Renal cortical epithelial cell (primary cell): ENCODE results near the gene ZNF292. TPM values are rescaled to one million over a fixed set of nuclear protein-coding genes. Genes with fewer than 3 reads are reported as not detected.
A peak's percentile ranks its signal among the peaks of the same experiment; 100 is the strongest.
"Not testable (repeated sequence)": the region's sequence is repeated elsewhere in the genome, so short reads cannot be mapped to it uniquely, and the experiment has no call there.

Experiments used
- DNase-seq: peaks from one replicate; pipeline ENCODE4 v3.0.0-alpha.2; 2011; ENCODE audit warnings: low read depth
- total RNA-seq: library from RNA; depleted of rRNA; stranded (reverse); fragments of >200 nt; gene quantifications from 2 replicates; pipeline ENCODE4 v1.2.3, GENCODE V29; 2014

The ZNF292 gene
- total RNA-seq, 1 donor from 2014 or later: 56.3 TPM

DNA sequence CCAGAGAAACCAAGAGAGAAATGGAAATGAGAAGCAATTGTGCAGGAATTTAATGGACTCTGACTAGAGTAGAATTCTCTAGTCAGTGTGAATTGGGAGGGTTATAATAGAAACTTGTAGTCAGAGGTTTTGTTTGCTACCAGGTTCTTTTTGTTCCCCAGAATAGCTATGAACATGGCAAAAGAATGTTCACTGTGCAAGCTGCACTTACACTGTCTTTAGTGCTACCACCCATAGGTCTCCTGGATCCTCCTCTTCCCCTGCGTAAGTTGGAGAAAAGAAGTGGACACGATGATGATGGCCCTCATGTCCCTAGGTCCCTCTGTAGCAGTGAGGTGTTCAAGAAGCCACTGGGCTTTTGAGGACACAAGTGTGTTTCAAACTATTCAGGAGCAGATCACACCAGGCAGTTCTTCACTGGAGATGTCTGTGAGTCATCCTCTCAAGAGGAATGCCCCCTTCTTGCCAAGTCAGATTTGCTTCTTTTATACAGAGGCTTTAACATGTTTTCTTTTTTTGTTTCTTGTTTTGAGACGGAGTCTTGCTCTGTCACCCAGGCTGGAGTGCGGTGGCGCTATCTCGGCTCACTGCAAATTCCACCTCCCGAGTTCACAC lies 119.4 kb downstream of the ZNF292 start:
- DNase-seq: peak; percentile 49

DNA sequence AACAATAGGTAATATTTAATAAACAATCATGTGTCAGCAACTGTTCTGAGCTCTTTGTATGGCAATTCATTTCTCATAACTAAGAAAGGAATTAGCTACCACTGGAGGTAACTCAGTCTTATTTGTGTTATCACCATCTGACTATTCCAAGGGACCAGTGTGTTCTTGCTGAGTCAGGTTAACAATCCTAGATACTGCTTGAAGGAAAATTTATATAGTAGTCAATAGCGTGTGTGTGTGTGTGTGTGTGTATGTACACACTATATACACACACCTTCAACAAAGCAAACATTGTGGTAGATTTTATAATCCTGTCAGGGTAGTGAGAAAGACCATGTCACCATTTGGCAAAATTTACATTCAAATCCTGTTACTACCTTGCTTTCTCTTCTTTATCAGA lies 121.3 kb downstream of the ZNF292 start:
- DNase-seq: no peak

DNA sequence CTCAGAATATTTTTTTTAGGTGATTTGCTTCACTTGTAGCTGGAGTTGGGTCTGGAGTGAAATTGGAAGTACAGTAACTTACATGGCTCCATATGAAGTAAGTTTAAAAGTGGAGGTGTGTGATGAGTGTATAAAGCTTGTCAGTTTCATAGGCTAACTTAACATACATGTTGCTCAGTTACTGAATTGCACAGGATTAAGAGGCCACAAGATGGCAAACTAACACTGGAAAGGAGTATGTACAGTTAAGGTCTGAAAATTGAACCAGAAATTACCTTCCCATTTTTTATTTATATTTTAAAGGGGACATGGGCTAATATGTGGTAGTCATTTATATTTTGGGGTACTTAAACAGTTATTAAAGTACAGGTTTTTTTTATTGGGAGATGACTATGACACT lies 121.8 kb downstream of the ZNF292 start:
- DNase-seq: peak; percentile 18

DNA sequence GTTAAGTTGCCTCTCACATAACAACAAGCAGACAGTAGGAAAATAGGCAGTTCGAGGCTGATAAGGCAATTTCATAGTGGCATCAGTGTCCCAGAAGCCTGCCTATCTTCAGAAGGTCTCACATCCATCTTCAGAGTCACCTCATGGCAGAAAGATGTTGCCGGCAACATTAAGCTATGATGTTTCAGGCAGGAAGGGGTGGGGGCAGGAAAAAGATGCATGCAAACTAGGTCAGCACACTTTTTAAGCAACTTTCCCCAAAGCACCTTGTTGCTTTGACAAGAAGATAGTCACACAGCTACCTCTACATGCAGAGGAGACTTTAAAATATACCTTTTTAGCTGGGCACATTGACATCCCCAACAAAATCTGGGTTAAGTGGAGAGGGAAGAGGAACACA lies 123.8 kb downstream of the ZNF292 start:
- no peak for DNase-seq

DNA sequence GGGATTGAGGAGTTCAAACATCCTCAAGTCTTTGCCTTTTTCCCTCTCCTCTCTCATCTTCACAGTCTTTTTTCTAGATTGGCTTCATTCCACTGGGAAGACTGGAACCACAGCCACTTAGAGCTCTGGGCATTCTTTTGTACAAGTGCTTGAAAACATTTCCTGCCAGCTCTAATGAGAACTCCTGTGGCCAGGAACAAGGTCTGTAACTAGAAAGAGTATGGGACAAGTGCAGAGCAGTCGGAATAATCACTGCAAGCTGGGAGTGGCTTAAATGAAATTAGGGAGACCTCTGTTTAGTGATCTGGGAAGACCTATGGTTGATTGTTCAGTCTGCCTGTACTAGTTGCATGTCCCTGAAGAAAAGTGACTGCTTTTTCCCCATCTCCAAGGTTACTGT lies 126.1 kb downstream of the ZNF292 start:
- DNase-seq: no peak

DNA sequence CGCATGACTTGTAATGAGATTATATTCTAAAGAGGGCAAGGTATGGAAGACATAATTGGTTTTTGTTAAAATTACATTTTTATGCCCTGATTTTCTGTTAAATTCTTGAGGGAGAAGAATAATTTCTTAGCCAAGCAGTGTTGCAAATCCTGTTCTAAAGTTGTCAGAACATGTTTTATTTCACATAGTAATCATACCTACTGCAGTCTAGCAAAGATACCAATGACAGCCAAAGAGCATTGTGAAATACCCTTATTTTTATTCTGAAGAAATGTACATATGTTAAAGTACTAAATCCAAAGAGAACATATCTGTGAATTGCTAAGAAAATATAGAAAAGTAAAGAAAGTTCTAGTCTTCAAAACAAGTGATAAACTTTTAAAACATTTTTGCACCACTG lies 127.4 kb downstream of the ZNF292 start:
- no peak for DNase-seq

DNA sequence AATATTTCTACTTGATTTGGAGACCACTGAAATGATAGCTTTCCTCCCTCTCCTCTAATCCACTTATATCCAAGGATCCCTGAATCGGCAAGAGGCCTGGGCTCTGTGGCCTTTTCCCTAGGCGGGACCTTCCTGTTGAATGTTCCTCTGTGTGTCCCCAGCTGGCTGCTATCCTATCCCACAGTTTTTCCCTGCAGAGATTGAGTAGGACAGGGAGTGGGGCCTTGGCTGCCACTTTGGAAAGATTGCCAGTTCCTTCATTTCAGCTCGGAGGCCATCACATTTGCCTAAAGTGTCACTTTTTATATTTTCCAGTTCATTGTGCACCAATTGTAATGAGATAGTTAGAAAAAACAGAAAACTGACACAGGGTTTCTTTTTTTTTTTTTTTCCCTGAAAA lies 128.1 kb downstream of the ZNF292 start:
- no peak for DNase-seq

DNA sequence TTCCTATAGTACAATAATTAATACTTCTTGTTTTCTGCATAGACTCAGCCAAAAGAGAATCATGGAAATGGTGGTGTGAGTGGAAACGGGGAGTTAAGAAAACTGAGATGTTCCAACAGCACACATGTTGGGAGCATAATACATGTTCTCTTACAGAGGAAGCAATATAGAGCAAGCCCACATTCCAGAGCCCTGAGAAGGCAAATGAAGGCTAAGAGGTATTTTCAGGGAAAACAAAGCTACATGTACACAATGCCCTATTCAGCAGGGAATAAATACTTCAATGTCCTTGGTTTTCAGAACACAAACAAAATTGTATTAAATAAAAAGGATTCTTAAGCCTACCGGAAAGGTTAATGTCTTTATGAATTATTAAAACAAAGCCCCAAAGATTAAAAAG lies 131.9 kb downstream of the ZNF292 start:
- DNase-seq: no peak

DNA sequence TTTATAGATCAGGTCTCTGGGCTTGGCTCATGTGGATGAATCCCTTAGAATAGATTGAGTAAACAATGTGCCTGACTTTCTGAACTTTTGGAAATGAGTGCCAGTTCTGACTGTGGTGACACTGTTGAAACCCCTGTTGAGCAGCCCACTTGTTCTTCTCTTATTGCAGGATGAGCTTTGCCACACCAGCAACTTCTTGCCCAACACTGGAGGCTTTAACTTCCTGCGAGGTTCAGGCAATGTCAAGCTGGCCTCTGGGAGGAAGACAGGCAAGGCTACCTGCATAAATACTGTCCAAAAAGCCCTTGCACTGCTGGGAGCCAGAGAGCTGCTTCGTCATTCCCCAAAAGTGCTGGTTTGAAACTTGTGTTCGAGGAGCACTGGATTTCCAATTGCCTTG lies 134.2 kb downstream of the ZNF292 start:
- DNase-seq: no peak

DNA sequence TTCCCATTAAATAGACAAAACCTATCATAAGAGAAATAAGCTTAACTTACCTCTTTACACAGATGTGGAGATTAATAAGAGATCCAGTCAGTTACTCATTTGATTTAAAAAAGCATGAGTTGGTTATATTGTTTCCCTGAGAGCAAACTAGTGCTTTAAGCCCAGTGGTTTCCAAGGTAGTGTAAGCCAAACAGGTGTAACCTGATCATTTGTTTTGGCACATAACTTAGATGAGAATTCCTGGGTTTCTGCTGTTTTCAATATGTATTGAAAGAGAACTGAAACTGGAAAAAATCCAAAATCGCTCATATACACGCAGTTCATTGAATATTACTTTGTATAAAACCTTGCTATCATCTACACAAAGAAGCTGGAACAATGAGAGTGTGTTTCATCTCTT lies 136.5 kb downstream of the ZNF292 start:
- no peak for DNase-seq

DNA sequence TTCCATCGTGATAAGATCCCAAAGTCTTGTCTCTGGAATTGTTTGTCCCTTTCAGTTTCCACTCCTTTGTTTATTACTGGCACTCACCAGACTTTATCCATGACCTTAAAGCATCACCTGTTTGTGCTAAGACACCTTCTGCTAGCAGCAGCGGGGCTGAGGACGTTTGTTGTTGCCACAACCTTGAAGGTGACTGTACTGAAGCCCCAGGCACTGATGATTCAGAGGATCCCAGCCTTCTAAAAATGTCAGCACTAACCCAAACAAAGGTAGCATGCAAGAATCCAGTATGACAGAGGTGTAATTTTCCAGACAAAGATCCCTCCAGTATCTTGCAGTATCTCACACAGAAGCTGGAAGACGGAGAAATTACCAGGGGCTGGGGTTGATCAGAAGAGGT lies 138.2 kb downstream of the ZNF292 start:
- DNase-seq: no peak

DNA sequence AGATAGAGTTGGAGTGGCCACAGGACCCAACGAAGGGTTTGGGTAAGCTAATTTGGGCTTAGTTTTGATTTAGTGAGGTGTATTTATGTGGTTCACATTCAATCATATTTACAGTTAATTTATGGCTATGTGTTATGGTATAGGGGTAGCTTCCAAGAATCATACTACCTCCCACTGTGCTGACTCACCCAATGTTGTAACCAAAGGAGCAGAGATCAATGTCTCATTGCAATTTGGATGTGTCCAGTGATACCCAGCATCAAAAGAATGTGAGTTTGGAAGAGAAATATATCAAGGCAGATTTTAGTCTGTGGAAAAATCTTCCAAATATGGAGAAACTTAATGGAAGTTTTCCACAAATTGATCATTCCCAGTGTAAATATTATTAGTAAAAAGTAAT lies 141.8 kb downstream of the ZNF292 start:
- DNase-seq: no peak

DNA sequence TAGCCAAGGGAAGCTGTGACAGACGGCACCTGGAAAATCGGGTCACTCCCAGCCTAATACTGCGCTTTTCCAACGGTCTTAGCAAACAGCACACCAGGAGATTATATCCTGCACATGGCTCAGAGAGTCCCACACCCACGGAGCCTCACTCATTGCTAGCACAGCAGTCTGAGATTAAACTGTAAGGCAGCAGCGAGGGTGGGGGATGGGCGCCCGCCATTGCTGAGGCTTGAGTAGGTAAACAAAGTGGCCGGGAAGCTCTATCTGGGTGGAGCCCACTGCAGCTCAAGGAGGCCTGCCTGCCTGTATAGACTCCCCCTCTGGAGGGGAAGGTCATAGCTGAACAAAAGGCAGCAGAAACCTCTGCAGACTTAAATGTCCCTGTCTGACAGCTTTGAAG lies 145.9 kb downstream of the ZNF292 start:
- not testable (repeated sequence) for DNase-seq

DNA sequence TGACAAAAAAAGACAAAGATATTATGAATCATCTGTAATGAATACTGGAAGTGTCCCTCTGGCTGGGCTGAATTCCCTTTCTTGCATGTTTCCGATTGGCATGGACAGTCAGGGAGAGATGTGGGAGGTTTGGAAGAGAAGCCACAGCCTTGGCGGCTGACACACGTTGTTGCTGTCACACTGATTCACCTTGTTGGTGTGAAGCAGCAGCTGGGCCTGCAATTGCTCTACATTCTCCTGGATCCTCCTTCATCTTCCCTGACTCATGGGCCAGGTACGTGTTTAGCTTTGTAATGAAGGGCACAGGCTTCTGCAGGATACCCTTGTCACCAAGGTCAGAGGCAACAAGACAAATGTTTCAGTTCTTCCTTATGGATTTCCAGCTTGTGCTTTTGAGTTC lies 153.6 kb downstream of the ZNF292 start:
- DNase-seq: peak; percentile 9

DNA sequence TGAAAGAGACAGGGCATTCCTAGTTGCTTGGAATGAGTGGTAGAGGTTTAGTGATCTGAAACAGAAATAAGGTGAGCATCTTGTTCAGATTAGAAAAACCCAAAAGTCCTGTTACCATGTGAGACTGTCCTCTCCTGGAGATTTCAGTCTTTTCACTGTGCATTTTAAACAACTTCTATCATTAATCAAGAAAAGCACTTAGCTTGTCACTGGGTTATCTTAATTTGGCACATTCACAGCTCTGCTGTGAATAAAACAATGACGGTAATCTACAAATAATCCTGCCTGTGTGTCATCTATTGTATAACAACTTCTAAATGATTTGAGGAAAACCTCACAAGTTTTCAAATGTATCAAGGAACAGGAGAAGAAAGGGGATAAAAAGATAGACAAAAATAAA lies 157.5 kb downstream of the ZNF292 start:
- DNase-seq: no peak

Other genes with a start within 250 kb of the ZNF292 start
- gene HTR1E, start 218.0 kb upstream of the ZNF292 start, total RNA-seq: 0.15 TPM in 1 of 2 replicates, not detected in the other
- not detected in 2 replicates for gene CGA, start 60.5 kb upstream of the ZNF292 start, total RNA-seq
- gene SMIM8, start 167.0 kb downstream of the ZNF292 start, total RNA-seq: 3.5 and 8.7 TPM in 2 replicates
- gene GJB7, start 173.7 kb downstream of the ZNF292 start, total RNA-seq: not detected in 2 replicates
- 2.1 TPM in 1 of 2 replicates, not detected in the other for gene C6orf163, start 189.2 kb downstream of the ZNF292 start, total RNA-seq